D341Med (cell line): ENCODE results near the gene DACH1.

Source experiments
- DNase-seq: peaks from one replicate; pipeline ENCODE4 v3.0.0; 2012; ENCODE audit warnings: low spot score

The DACH1 gene

GRCh38 chr13:71702253-71702652 is 164.8 kb downstream of the DACH1 start:
- no peak for DNase-seq

GRCh38 chr13:71701741-71702140 is 165.3 kb downstream of the DACH1 start:
- DNase-seq = no peak

GRCh38 chr13:71699342-71699741 is 167.7 kb downstream of the DACH1 start:
- DNase-seq = no peak

- no peak for DNase-seq
Observed at GRCh38 chr13:71695662-71696061, 171.3 kb downstream of the DACH1 start.

- DNase-seq = no peak
Observed at GRCh38 chr13:71685072-71685471, 181.9 kb downstream of the DACH1 start.

GRCh38 chr13:71681901-71682613 is 184.9 kb downstream of the DACH1 start:
- no peak for DNase-seq

GRCh38 chr13:71677124-71677523 is 189.9 kb downstream of the DACH1 start:
- DNase-seq = no peak

- no peak for DNase-seq
Observed at GRCh38 chr13:71672512-71672911, 194.5 kb downstream of the DACH1 start.

GRCh38 chr13:71663431-71663830 is 203.6 kb downstream of the DACH1 start:
- no peak for DNase-seq

GRCh38 chr13:71661921-71662320 is 205.1 kb downstream of the DACH1 start:
- DNase-seq = no peak

GRCh38 chr13:71659404-71659803 is 207.6 kb downstream of the DACH1 start:
- DNase-seq = no peak

- no peak for DNase-seq
Observed at GRCh38 chr13:71645467-71645866, 221.5 kb downstream of the DACH1 start.

- no peak for DNase-seq
Observed at GRCh38 chr13:71644579-71644978, 222.4 kb downstream of the DACH1 start.

GRCh38 chr13:71643448-71643860 is 223.6 kb downstream of the DACH1 start:
- DNase-seq = no peak

GRCh38 chr13:71638751-71639150 is 228.3 kb downstream of the DACH1 start:
- DNase-seq = no peak

- no peak for DNase-seq
Observed at GRCh38 chr13:71634602-71635443, 232.2 kb downstream of the DACH1 start.

GRCh38 chr13:71634182-71634581 is 232.8 kb downstream of the DACH1 start:
- no peak for DNase-seq

GRCh38 chr13:71632721-71633120 is 234.3 kb downstream of the DACH1 start:
- no peak for DNase-seq

GRCh38 chr13:71632206-71632605 is 234.8 kb downstream of the DACH1 start:
- no peak for DNase-seq

- DNase-seq = no peak
Observed at GRCh38 chr13:71629167-71629566, 237.8 kb downstream of the DACH1 start.

- no peak for DNase-seq
Observed at GRCh38 chr13:71626421-71627117, 240.4 kb downstream of the DACH1 start.

GRCh38 chr13:71625694-71626093 is 241.3 kb downstream of the DACH1 start:
- DNase-seq = no peak
